Measurements from ENCODE around the gene TLX1. TPM values are rescaled to one million over a fixed set of nuclear protein-coding genes. Genes with fewer than 3 reads are reported as not detected.

TLX1 gene
- total RNA-seq, 2 donors from 2014 or later, result not detected

- no peak for DNase-seq (ENCODE audit: low spot score)
- intact Hi-C loops (cut with DNase I), result no loop called here
Observed at GRCh38 chr10:101174319-101174718, 43.2 kb downstream of the TLX1 start.

GRCh38 chr10:101176577-101176976, 45.5 kb downstream of the TLX1 start:
- DNase-seq (ENCODE audit: low spot score), result no peak
- intact Hi-C loops (cut with DNase I), result no loop called here

GRCh38 chr10:101182936-101183335, 51.8 kb downstream of the TLX1 start:
- no peak for DNase-seq (ENCODE audit: low spot score)
- intact Hi-C loops (cut with DNase I), result no loop called here

GRCh38 chr10:101183458-101184183, 52.5 kb downstream of the TLX1 start:
- no peak for DNase-seq (ENCODE audit: low spot score)
- intact Hi-C loops (cut with DNase I), result no loop called here

Other genes with a start within 250 kb of the TLX1 start
- 10 to 100 TPM; 21.8 to 23.7 TPM for gene SLF2, start 218.3 kb upstream of the TLX1 start, total RNA-seq
- 1 to 10 TPM; 1.1 to 1.6 TPM for gene SEMA4G, start 161.8 kb upstream of the TLX1 start, total RNA-seq
- 10 to 100 TPM; 48.6 to 53.9 TPM for gene MRPL43, start 143.8 kb upstream of the TLX1 start, total RNA-seq
- gene TWNK, start 143.8 kb upstream of the TLX1 start, total RNA-seq, result 1 to 10 TPM; 5.2 to 5.6 TPM
- gene LZTS2, start 131.5 kb upstream of the TLX1 start, total RNA-seq, result 10 to 100 TPM; 71.4 to 91.3 TPM
- gene PDZD7, start 100.2 kb upstream of the TLX1 start, total RNA-seq, result under 1 TPM; 0.48 to 0.83 TPM
- 10 to 100 TPM; 72.7 to 79.5 TPM for gene SFXN3, start 100.1 kb upstream of the TLX1 start, total RNA-seq
- gene KAZALD1, start 69.3 kb upstream of the TLX1 start, total RNA-seq, result 1 to 10 TPM; 6.5 to 9.3 TPM
- not detected for gene LBX1, start 98.2 kb downstream of the TLX1 start, total RNA-seq
- gene BTRC, start 222.9 kb downstream of the TLX1 start, total RNA-seq, result 10 to 100 TPM; 13.9 to 14.3 TPM

Data from posterior vena cava (tissue), 2 donors.